Mesodermal cell (in vitro differentiated cells): Measurements from ENCODE around the gene CHD3.

ENCODE experiments used
- H3K27ac ChIP-seq: 2 replicates; pipeline ENCODE4 v1.7.0; 2013; ENCODE audit warnings: mild to moderate bottlenecking, low read depth, low read length, moderate library complexity; ENCODE audit not compliant: severe bottlenecking
- H3K36me3 ChIP-seq: 2 replicates; pipeline ENCODE4 v1.7.1; 2013; ENCODE audit warnings: mild to moderate bottlenecking, low read length, moderate library complexity; ENCODE audit not compliant: control insufficient read depth, insufficient read depth
- H3K4me1 ChIP-seq: one replicate; pipeline ENCODE4 v1.7.1; 2013; ENCODE audit warnings: mild to moderate bottlenecking, low read length; ENCODE audit not compliant: insufficient read depth, control insufficient read depth, poor library complexity, severe bottlenecking
- H3K4me3 ChIP-seq: 2 replicates; pipeline ENCODE4 v1.7.0; 2013; ENCODE audit warnings: low read length, control low read depth, mild to moderate bottlenecking; ENCODE audit not compliant: insufficient read depth, poor library complexity, severe bottlenecking; ENCODE audit errors: extremely low read depth
- H3K9me3 ChIP-seq: 2 replicates; pipeline ENCODE4 v1.7.1; 2013; ENCODE audit warnings: mild to moderate bottlenecking, low read length, moderate library complexity; ENCODE audit not compliant: control insufficient read depth
- WGBS, 2 experiments: methylation state at CpG; one replicate each; pipeline ENCODE4 v1.1.5; 2013; ENCODE audit warnings: missing lambda C conversion rate in 2 of 2; ENCODE audit not compliant: insufficient coverage in 2 of 2; 5-methylcytosine and 5-hydroxymethylcytosine counted together

The CHD3 gene

DNA sequence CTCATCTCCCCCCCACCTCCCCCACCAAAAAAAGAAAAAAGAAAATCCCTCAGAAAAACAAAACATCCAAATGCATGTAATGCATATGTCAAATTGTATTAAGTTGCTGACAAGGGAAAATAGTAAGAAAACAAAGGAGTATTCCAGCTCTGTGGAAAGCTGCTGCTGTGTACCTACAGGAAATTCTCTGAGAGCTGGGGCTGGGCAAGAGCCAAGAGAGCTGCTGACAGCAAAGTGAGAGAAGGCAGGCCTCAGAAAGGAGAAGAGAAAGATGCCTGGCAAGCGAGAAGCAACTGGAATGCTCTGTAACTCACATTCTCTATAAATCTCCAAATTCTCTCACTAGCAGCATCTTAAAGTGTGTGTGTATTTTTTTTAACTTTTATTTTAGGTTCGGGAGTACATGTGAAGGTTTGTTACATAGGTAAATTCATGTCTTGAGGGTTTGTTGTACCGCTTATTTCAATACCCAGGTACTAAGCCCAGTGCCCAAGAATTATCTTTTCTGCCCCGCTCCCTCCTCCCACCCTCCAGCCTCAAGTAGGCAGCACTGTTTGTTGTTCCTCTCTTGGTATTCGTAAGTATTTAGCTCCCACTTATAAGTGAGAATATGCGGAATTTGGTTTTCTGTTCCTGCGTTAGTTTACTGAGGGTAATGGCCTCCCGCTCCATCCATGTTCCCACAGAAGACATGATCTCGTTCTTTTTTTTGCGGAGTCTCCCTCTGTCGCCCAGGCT, 67.8 kb downstream of the CHD3 start:
- H3K9me3 ChIP-seq, result no peaks in the 10 kb centered on the region
- 89 to 91% methylated on average over 5 to 6 of the region's 11 CpGs for WGBS, 2 experiments
- H3K36me3 ChIP-seq, result no peaks in the 10 kb centered on the region
- peaks cover 3% of the 10 kb centered on the region for H3K4me1 ChIP-seq
- no peak overlapping the region for H3K4me3 ChIP-seq
- peak overlapping the region; percentile 66 for H3K27ac ChIP-seq

DNA sequence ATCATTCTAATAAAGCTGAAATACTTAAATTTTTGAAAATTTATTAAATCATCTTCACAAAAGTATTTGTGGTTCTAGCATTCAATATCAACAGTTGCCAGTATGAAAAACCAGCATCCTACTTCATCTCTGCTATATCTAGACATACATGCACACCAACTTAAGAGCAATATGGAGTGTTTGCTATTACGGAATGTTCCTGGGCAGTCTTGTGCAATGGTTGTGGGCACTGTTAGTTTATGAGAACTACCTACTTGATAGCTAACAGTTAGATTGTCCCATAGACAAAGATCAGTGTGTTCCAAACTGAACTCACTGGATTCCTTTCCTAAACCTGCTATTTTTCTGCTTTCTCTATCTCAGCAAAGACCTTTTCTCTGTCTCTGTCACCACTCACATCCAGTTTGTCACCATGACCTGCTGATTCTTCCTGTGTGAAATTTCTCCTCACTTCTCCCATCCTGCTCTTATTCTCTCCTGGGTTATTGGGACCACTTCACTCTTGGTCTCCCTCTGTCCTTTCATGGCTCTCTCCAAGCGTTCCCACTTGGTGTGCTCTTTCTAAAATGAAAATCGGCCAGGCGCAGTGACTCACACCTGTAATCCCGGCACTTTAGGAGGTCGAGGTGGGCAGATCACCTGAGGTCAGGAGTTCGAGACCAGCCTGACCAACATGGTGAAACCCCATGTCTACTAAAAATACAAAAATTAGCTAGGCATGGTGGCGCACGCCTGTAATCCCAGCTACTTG, 71.1 kb downstream of the CHD3 start:
- H3K4me3 ChIP-seq, result no peak overlapping the region
- WGBS, 2 experiments, result 69 to 94% methylated on average over 5 to 8 of the region's 9 CpGs
- no peaks in the 10 kb centered on the region for H3K36me3 ChIP-seq
- no peaks in the 10 kb centered on the region for H3K9me3 ChIP-seq
- H3K27ac ChIP-seq, result no peak overlapping the region
- H3K4me1 ChIP-seq, result peaks cover 3% of the 10 kb centered on the region

- H3K4me1 ChIP-seq, result peaks cover 3% of the 10 kb centered on the region
- 63% methylated on average over 1 of the region's 2 CpGs; no CpG with 5 or more reads in 1 of the 2 experiments for WGBS, 2 experiments
- no peak overlapping the region for H3K27ac ChIP-seq
Observed at GRCh38 chr17:7961421-7961820, 72.8 kb downstream of the CHD3 start.

More at GRCh38 chr17:7961421-7961820, 72.8 kb downstream of the CHD3 start:
- no peaks in the 10 kb centered on the region for H3K9me3 ChIP-seq
- H3K36me3 ChIP-seq, result no peaks in the 10 kb centered on the region
- no peak overlapping the region for H3K4me3 ChIP-seq
